K562 (cell line): ENCODE results near the gene COL1A2. TPM values are rescaled to one million over a fixed set of nuclear protein-coding genes. Genes with fewer than 3 reads are reported as not detected.

ENCODE experiments used
- ATAC-seq: fragments of 200-7000 bp; cut with Tn5 transposase; 3 replicates; pipeline ENCODE4 v1.9.1; 2020; ENCODE audit warnings: moderate library complexity
- BruUV-seq: library from RNA; stranded (reverse); fragments of 400-500 nt; replicated peaks from 2 replicates; lab custom pipeline; 2021; lab: Mats Ljungman, UMichigan
- CTCF ChIA-PET: fragments of 300-600 bp; formaldehyde crosslinking; extraction: SDS; loops from one replicate; lab custom pipeline; 2021; ENCODE audit warnings: low intra/inter-chr PET ratio; lab: Yijun Ruan, JAX
- POLR2A ChIA-PET: fragments of 300-600, 350-650 bp; sonication (Branson Sonifier 250); formaldehyde crosslinking; extraction: SDS; loops from one replicate; lab custom pipeline; 2021; ENCODE audit warnings: antibody characterized with exemption, inconsistent platforms; lab: Yijun Ruan, JAX
- DNase-seq, 4 experiments: peaks; one replicate each; pipeline versions ENCODE4 v3.0.0 to v3.0.0-alpha.2; 2011 to 2018; ENCODE audit warnings: low spot score in 3 of 4, mixed read lengths in 3 of 4; ENCODE audit errors: extremely low read depth in 1 of 4
- FAIRE-seq: peaks from 2 replicates; lab custom pipeline; 2011; peaks lifted over from hg19 to GRCh38; lab: Jason Lieb, UNC
- H2AFZ ChIP-seq: 2 replicates; pipeline ENCODE4 v1.6.0; 2011; ENCODE audit warnings: low read depth, low read length, control low read depth, inconsistent platforms
- H3K27ac ChIP-seq: fragments of 200-600 bp; 3 replicates; pipeline ENCODE4 v1.8.0; 2011; ENCODE audit warnings: low read depth, mild to moderate bottlenecking, control low read depth, inconsistent platforms, low read length, moderate library complexity, mixed read lengths; ENCODE audit errors: extremely low read depth
- H3K27me3 ChIP-seq, 2 experiments: fragments of 300-600 bp in 1 of 2; 2 replicates in 1 of 2; 3 replicates in 1 of 2; pipeline versions ENCODE4 v1.6.0 to v1.8.0; 2011; ENCODE audit warnings: inconsistent platforms in 2 of 2, low read length in 2 of 2, mild to moderate bottlenecking in 1 of 2, mixed read lengths in 1 of 2, moderate library complexity in 1 of 2; ENCODE audit not compliant: control insufficient read depth in 2 of 2, insufficient read depth in 2 of 2
- H3K36me3 ChIP-seq: fragments of 300-600 bp; 3 replicates; pipeline ENCODE4 v1.8.0; 2011; ENCODE audit warnings: mild to moderate bottlenecking, low read length, inconsistent platforms; ENCODE audit not compliant: control insufficient read depth, insufficient read depth
- H3K4me1 ChIP-seq, 2 experiments: fragments of 200-600 bp in 1 of 2; replicated peaks in 1 of 2; 2 replicates in 1 of 2; 3 replicates in 1 of 2; pipeline versions ENCODE4 v1.5.1 to v1.8.0; 2011; ENCODE audit warnings: inconsistent platforms in 2 of 2, low read length in 2 of 2, mild to moderate bottlenecking in 1 of 2, mixed read lengths in 1 of 2, moderate library complexity in 1 of 2; ENCODE audit not compliant: control insufficient read depth in 2 of 2, insufficient read depth in 2 of 2
- H3K4me2 ChIP-seq: 2 replicates; pipeline ENCODE4 v1.6.1; 2011; ENCODE audit warnings: low read length, control low read depth, inconsistent platforms, mixed read lengths; ENCODE audit not compliant: insufficient read depth
- H3K4me3 ChIP-seq: fragments of 200-600 bp; sonication (generic), shearing (Covaris generic); 2 replicates; pipeline ENCODE4 v1.5.1; 2016; ENCODE audit warnings: control low read depth, inconsistent platforms
- H3K79me2 ChIP-seq: fragments of 200-600 bp; 3 replicates; pipeline ENCODE4 v1.8.0; 2011; ENCODE audit warnings: low read length, inconsistent platforms; ENCODE audit not compliant: control insufficient read depth, insufficient read depth
- H3K9ac ChIP-seq, 2 experiments: 2 replicates each; pipeline versions ENCODE4 v1.6.0 to v1.6.1; 2011; ENCODE audit warnings: low read depth in 2 of 2, low read length in 2 of 2, control low read depth in 1 of 2, inconsistent platforms in 1 of 2, mild to moderate bottlenecking in 1 of 2, mixed read lengths in 1 of 2; ENCODE audit not compliant: insufficient read depth in 1 of 2
- H3K9me1 ChIP-seq: one replicate; pipeline ENCODE4 v1.6.0; 2011; ENCODE audit warnings: inconsistent platforms, mild to moderate bottlenecking, low read length, moderate library complexity; ENCODE audit not compliant: control insufficient read depth, insufficient read depth
- H3K9me3 ChIP-seq: replicated peaks from 2 replicates; pipeline ENCODE4 v1.5.1; 2011; ENCODE audit warnings: low read depth, low read length, inconsistent platforms; ENCODE audit not compliant: control insufficient read depth, insufficient read depth
- H4K20me1 ChIP-seq: replicated peaks from 2 replicates; pipeline ENCODE4 v1.6.1; 2011; ENCODE audit warnings: low read length, inconsistent platforms, mixed read lengths; ENCODE audit not compliant: control insufficient read depth, insufficient read depth
- ARID3B ChIP-seq: fragments of 250-450 bp; sonication (Bioruptor Pico); IDR thresholded peaks from 2 replicates; pipeline ENCODE4 v1.4.0; 2020; ENCODE audit warnings: borderline replicate concordance
- BRF2 ChIP-seq: IDR thresholded peaks from 3 replicates; pipeline ENCODE4 v1.6.1; 2011; ENCODE audit warnings: borderline replicate concordance, mild to moderate bottlenecking; ENCODE audit not compliant: insufficient read length, insufficient read depth
- DPF2 ChIP-seq: fragments of 450-650 bp; IDR thresholded peaks from 2 replicates; pipeline ENCODE4 v1.6.1; 2016
- EGR1 ChIP-seq: fragments of 450-650 bp; conservative IDR thresholded peaks from 2 replicates; pipeline ENCODE4 v1.6.1; 2017; ENCODE audit warnings: mild to moderate bottlenecking
- ESRRB ChIP-seq: fragments of 250-450 bp; sonication (Bioruptor Pico); IDR thresholded peaks from 2 replicates; pipeline ENCODE4 v1.5.0; 2020; ENCODE audit warnings: mild to moderate bottlenecking, moderate library complexity, borderline replicate concordance
- GTF2B ChIP-seq: IDR thresholded peaks from 2 replicates; pipeline ENCODE4 v1.6.1; 2011; ENCODE audit not compliant: insufficient read length; ENCODE audit errors: extremely low read depth
- ILF3 ChIP-seq: fragments of 450-650 bp; IDR thresholded peaks from 2 replicates; pipeline ENCODE4 v1.6.1; 2018; ENCODE audit warnings: antibody characterized with exemption, mild to moderate bottlenecking, moderate library complexity, borderline replicate concordance
- NFIC ChIP-seq: fragments of 450-650 bp; IDR thresholded peaks from 2 replicates; pipeline ENCODE4 v1.6.1; 2017; ENCODE audit warnings: mild to moderate bottlenecking, inconsistent platforms
- POLR2H ChIP-seq: IDR thresholded peaks from 2 replicates; pipeline ENCODE4 v1.6.1; 2016; ENCODE audit warnings: missing genetic modification characterization, low read depth, mild to moderate bottlenecking, control low read depth, missing compliant biosample characterization, moderate library complexity
- RCOR1 ChIP-seq, 2 experiments: IDR thresholded peaks; 2 replicates each; pipeline ENCODE4 v1.6.1; 2012; ENCODE audit warnings: low read depth in 2 of 2, low read length in 2 of 2, borderline replicate concordance in 1 of 2, improper control_type of control experiment in 1 of 2
- SAFB2 ChIP-seq: fragments of 200-400 bp; formaldehyde crosslinking; IDR thresholded peaks from 2 replicates; pipeline ENCODE4 v1.6.1; 2018; ENCODE audit warnings: borderline replicate concordance, low read length, low read depth, moderate library complexity; ENCODE audit not compliant: severe bottlenecking
- SAP30 ChIP-seq: fragments of 200-600 bp; sonication (generic); IDR thresholded peaks from 2 replicates; pipeline ENCODE4 v1.6.1; 2012; ENCODE audit warnings: borderline replicate concordance, low read depth, mild to moderate bottlenecking, moderate library complexity, low read length, control low read depth, inconsistent platforms; ENCODE audit not compliant: insufficient read depth, poor library complexity, severe bottlenecking
- ZFP1 ChIP-seq: fragments of 450-650 bp; formaldehyde crosslinking; IDR thresholded peaks from 2 replicates; pipeline ENCODE4 v1.4.0; 2020; ENCODE audit warnings: mild to moderate bottlenecking, mixed read lengths
- ZFX ChIP-seq: sonication (generic); formaldehyde crosslinking; IDR thresholded peaks from 2 replicates; pipeline ENCODE4 v1.8.0; 2022; ENCODE audit warnings: mild to moderate bottlenecking, missing genetic modification reagents, moderate library complexity
- ZNF146 ChIP-seq: IDR thresholded peaks from one replicate; pipeline ENCODE4 v1.6.1; 2018; ENCODE audit warnings: missing compliant biosample characterization; ENCODE audit not compliant: unreplicated experiment
- ZNF644 ChIP-seq: fragments of 200-800 bp; sonication (Bioruptor generic); IDR thresholded peaks from 2 replicates; pipeline ENCODE4 v1.6.1; 2016; ENCODE audit warnings: low read depth, missing genetic modification characterization, missing compliant biosample characterization
- WGBS: fragments of 100-300 bp; shearing (Covaris generic); methylation state at CpG from one replicate; pipeline ENCODE4 v1.1.6; 2016; ENCODE audit warnings: low coverage, mixed read lengths; ENCODE audit not compliant: insufficient coverage; ENCODE audit errors: missing lambda C conversion rate; 5-methylcytosine and 5-hydroxymethylcytosine counted together
- in situ Hi-C: fragments of 300-500 bp; cut with MboI; formaldehyde crosslinking; loops from 4 replicates; pipeline ENCODE4 v1.15.0; 2018; ENCODE audit warnings: inconsistent platforms, mixed read lengths
- intact Hi-C: fragments of 100-400 bp; cut with micrococcal nuclease; formaldehyde crosslinking; loops from 2 replicates; pipeline ENCODE4 v1.14.2; 2022
- polyA plus RNA-seq, 8 experiments: library from polyadenylated mRNA; depleted of rRNA in 4 of 8; stranded (reverse) in 5 of 8; unstranded in 3 of 8; fragments of >200 nt; fragmentation: Nextera tagmentation in 2 of 8; fragmentation: Illumina TruSeq in 1 of 8; extraction: Ambion mirVana in 2 of 8; extraction: Trizol in 1 of 8; gene quantifications; 2 replicates each; pipeline versions ENCODE4 v1.2.1 to v1.2.3, GENCODE V29; 2011 to 2014; ENCODE audit warnings: inconsistent platforms in 1 of 8, missing spikeins in 1 of 8
- total RNA-seq, 7 experiments: library from RNA; depleted of rRNA in 6 of 7; stranded (reverse); fragments of >200 nt in 6 of 7; fragmentation: Illumina TruSeq in 2 of 7; extraction: Trizol in 2 of 7; gene quantifications; 2 replicates each; pipeline versions ENCODE4 v1.2.1 to v1.2.3, GENCODE V29; 2011 to 2021; ENCODE audit warnings: low replicate concordance in 1 of 7

The COL1A2 gene
- total and polyA plus RNA-seq, 9 of the 15 experiments (the other 6 are each of a cell fraction or from before 2014, with no cell fraction given) = 0.94 to 11.6 (median 1.7) TPM

GRCh38 chr7:94376281-94376680 lies 18.4 kb upstream of the COL1A2 start:
- WGBS = 6% methylated on average over 1 of the region's 1 CpG
- H3K4me3 ChIP-seq = no peak overlapping the region
- ChIA-PET CTCF (no interaction called here), POLR2A (interaction anchor here (0.6 kb wide), 1 partner anchor 80 kb away, joined by 3 read pairs; no protein-coding TSS in a partner anchor)
- intact Hi-C loops (no loop called here), in situ Hi-C loops (no loop called here)
- H2AFZ ChIP-seq = no peak overlapping the region
- H3K9ac ChIP-seq = no peak overlapping the region
- no peaks in the 10 kb centered on the region for H3K9me1 ChIP-seq
- H3K36me3 ChIP-seq = no peaks in the 10 kb centered on the region
- H3K4me1 ChIP-seq = no peaks in the 10 kb centered on the region
- H4K20me1 ChIP-seq = no peaks in the 10 kb centered on the region
- no peak for ATAC-seq
- no peaks in the 10 kb centered on the region for H3K79me2 ChIP-seq
- no peak for DNase-seq
- H3K9me3 ChIP-seq = no peaks in the 10 kb centered on the region
- no peak overlapping the region for H3K27ac ChIP-seq
- H3K4me2 ChIP-seq = no peak overlapping the region
- FAIRE-seq = no peak
- TF ChIP-seq NFIC = no peak
- no peak for TF ChIP-seq DPF2
- TF ChIP-seq ZNF146 (CRISPR knock-in tag) = no peak
- no peak for TF ChIP-seq SAP30
- TF ChIP-seq RCOR1 (IDR thresholded peaks at IDR 0.05; ENCODE audit: borderline replicate concordance in 1 of 2, low read depth in 2 of 2, low read length in 2 of 2) = no peak
- TF ChIP-seq SAFB2 = no peak
- TF ChIP-seq POLR2H (tag) = no peak
- no peak for TF ChIP-seq ARID3B
- no peak for TF ChIP-seq ZFX (CRISPR knock-in tag)
- TF ChIP-seq ZNF644 (tag) = no peak
- no peak for TF ChIP-seq ILF3
- TF ChIP-seq ESRRB (CRISPR knock-in tag) = no peak
- TF ChIP-seq GTF2B = no peak
- no peak for TF ChIP-seq BRF2
- no peak for TF ChIP-seq EGR1
- TF ChIP-seq ZFP1 (CRISPR knock-in tag) = no peak
- TF ChIP-seq, all 486 proteins: peak for 0
- no TSS peak for BruUV-seq
- H3K27me3 ChIP-seq = no peaks in the 10 kb centered on the region
